H1 (cell line): ENCODE data around the gene DLGAP5. TPM values are rescaled to one million over a fixed set of nuclear protein-coding genes. Genes with fewer than 3 reads are reported as not detected.

ENCODE experiments used
- CTCF ChIA-PET: fragments of 300-600 bp; sonication (Branson Sonifier 250); formaldehyde crosslinking; loops from one replicate; lab custom pipeline; 2021; ENCODE audit not compliant: partially characterized antibody; lab: Charles Lee
- POLR2A ChIA-PET: fragments of 300-600 bp; sonication (Branson Sonifier 250); formaldehyde crosslinking; loops from one replicate; lab custom pipeline; 2021; ENCODE audit warnings: inconsistent platforms; ENCODE audit not compliant: partially characterized antibody; lab: Charles Lee
- DNase-seq, 2 experiments: peaks; one replicate each; pipeline versions ENCODE4 v3.0.0 to v3.0.0-alpha.2; 2010 to 2022; ENCODE audit warnings: low spot score in 2 of 2, low read depth in 1 of 2, mixed read lengths in 1 of 2
- FAIRE-seq: peaks from 2 replicates; lab custom pipeline; 2011; peaks lifted over from hg19 to GRCh38; lab: Jason Lieb, UNC
- H2AFZ ChIP-seq: 2 replicates; pipeline ENCODE4 v1.8.1; 2012; ENCODE audit warnings: low read length, inconsistent platforms
- H2AK5ac ChIP-seq: 2 replicates; pipeline ENCODE4 v1.6.1; 2013; ENCODE audit warnings: low read depth, low read length
- H2BK120ac ChIP-seq: replicated peaks from 2 replicates; pipeline ENCODE3; 2013; ENCODE audit warnings: low read depth, low read length, inconsistent platforms
- H2BK12ac ChIP-seq: 2 replicates; pipeline ENCODE4 v1.6.1; 2013; ENCODE audit warnings: low read depth, low read length
- H2BK15ac ChIP-seq: 2 replicates; pipeline ENCODE4 v1.6.1; 2013; ENCODE audit warnings: low read length
- H2BK20ac ChIP-seq: 2 replicates; pipeline ENCODE4 v1.6.1; 2013; ENCODE audit warnings: low read length
- H2BK5ac ChIP-seq: 2 replicates; pipeline ENCODE4 v1.6.1; 2013; ENCODE audit warnings: low read depth, low read length
- H3K14ac ChIP-seq: 2 replicates; pipeline ENCODE4 v1.6.1; 2013; ENCODE audit warnings: inconsistent platforms; ENCODE audit not compliant: insufficient read length
- H3K18ac ChIP-seq: 2 replicates; pipeline ENCODE4 v1.6.1; 2013; ENCODE audit warnings: low read length; ENCODE audit errors: extremely low read depth
- H3K23ac ChIP-seq: 2 replicates; pipeline ENCODE4 v1.6.1; 2013; ENCODE audit warnings: inconsistent platforms; ENCODE audit not compliant: insufficient read length
- H3K23me2 ChIP-seq: 2 replicates; pipeline ENCODE4 v1.6.1; 2013; ENCODE audit warnings: low read depth, low read length
- H3K27ac ChIP-seq: 2 replicates; pipeline ENCODE4 v1.6.1; 2011; ENCODE audit warnings: low read depth, low read length, inconsistent platforms
- H3K27me3 ChIP-seq, 4 experiments: replicated peaks in 1 of 4; 1 replicate in 1 of 4; 2 replicates in 3 of 4; pipeline versions ENCODE4 v1.6.1 to v1.8.1; 2011 to 2013; ENCODE audit warnings: low read length in 3 of 4, mild to moderate bottlenecking in 3 of 4, inconsistent platforms in 2 of 4, mixed read lengths in 2 of 4, moderate library complexity in 1 of 4; ENCODE audit not compliant: control insufficient read depth in 3 of 4, insufficient read depth in 3 of 4; ENCODE audit errors: extremely low read depth in 1 of 4
- H3K36me3 ChIP-seq, 4 experiments: 2 replicates each; pipeline versions ENCODE4 v1.6.1 to v1.8.1; 2011 to 2013; ENCODE audit warnings: mild to moderate bottlenecking in 4 of 4, low read length in 3 of 4, moderate library complexity in 2 of 4, control low read depth in 1 of 4, inconsistent platforms in 1 of 4; ENCODE audit not compliant: insufficient read depth in 4 of 4, control insufficient read depth in 2 of 4
- H3K4ac ChIP-seq: replicated peaks from 2 replicates; pipeline ENCODE3; 2013; ENCODE audit warnings: low read length, low read depth, mixed read lengths, inconsistent platforms; ENCODE audit not compliant: insufficient read length
- H3K4me1 ChIP-seq, 4 experiments: replicated peaks in 1 of 4; 1 replicate in 1 of 4; 2 replicates in 3 of 4; pipeline versions ENCODE4 v1.6.1 to v1.8.1; 2011 to 2013; ENCODE audit warnings: low read length in 3 of 4, inconsistent platforms in 2 of 4, mixed read lengths in 1 of 4; ENCODE audit not compliant: insufficient read depth in 4 of 4, control insufficient read depth in 3 of 4
- H3K4me2 ChIP-seq, 2 experiments: 2 replicates each; pipeline versions ENCODE4 v1.6.1 to v1.8.1; 2011 to 2013; ENCODE audit warnings: low read depth in 2 of 2, low read length in 2 of 2, control low read depth in 1 of 2, inconsistent platforms in 1 of 2, mild to moderate bottlenecking in 1 of 2; ENCODE audit not compliant: insufficient read depth in 1 of 2
- H3K4me3 ChIP-seq, 4 experiments: fragments of 200-600, 300-600 bp in 1 of 4; sonication (generic), shearing (Covaris generic), sonication (Bioruptor Twin) in 1 of 4; 2 replicates each; pipeline versions ENCODE4 v1.5.1 to v1.8.1; 2011 to 2016; ENCODE audit warnings: low read length in 4 of 4, low read depth in 3 of 4, control low read depth in 2 of 4, inconsistent platforms in 2 of 4, mild to moderate bottlenecking in 2 of 4, mixed read lengths in 1 of 4, moderate library complexity in 1 of 4; ENCODE audit not compliant: insufficient read depth in 2 of 4; ENCODE audit errors: extremely low read depth in 1 of 4
- H3K56ac ChIP-seq: replicated peaks from 2 replicates; pipeline ENCODE3; 2013; ENCODE audit warnings: low read depth, mild to moderate bottlenecking, mixed read lengths, low read length, inconsistent platforms; ENCODE audit not compliant: insufficient read length
- H3K79me1 ChIP-seq: 2 replicates; pipeline ENCODE4 v1.6.1; 2013; ENCODE audit warnings: low read depth, low read length, control low read depth
- H3K79me2 ChIP-seq, 2 experiments: 2 replicates each; pipeline versions ENCODE4 v1.6.1 to v1.8.1; 2012 to 2013; ENCODE audit warnings: low read length in 2 of 2, mild to moderate bottlenecking in 2 of 2, inconsistent platforms in 1 of 2; ENCODE audit not compliant: insufficient read depth in 2 of 2, control insufficient read depth in 1 of 2
- H3K9ac ChIP-seq, 4 experiments: replicated peaks in 1 of 4; 1 replicate in 1 of 4; 2 replicates in 3 of 4; pipeline versions ENCODE4 v1.6.1 to v1.8.1; 2011 to 2013; ENCODE audit warnings: low read depth in 3 of 4, low read length in 3 of 4, control low read depth in 2 of 4, mild to moderate bottlenecking in 2 of 4, moderate library complexity in 2 of 4, inconsistent platforms in 1 of 4; ENCODE audit errors: extremely low read depth in 1 of 4
- H3K9me3 ChIP-seq, 2 experiments: 2 replicates each; pipeline versions ENCODE4 v1.6.1 to v1.8.1; 2012 to 2013; ENCODE audit warnings: mild to moderate bottlenecking in 2 of 2, moderate library complexity in 2 of 2, control low read depth in 1 of 2, inconsistent platforms in 1 of 2, low read depth in 1 of 2, low read length in 1 of 2, mixed read lengths in 1 of 2; ENCODE audit not compliant: insufficient read depth in 2 of 2
- H4K20me1 ChIP-seq, 2 experiments: replicated peaks in 1 of 2; 2 replicates each; pipeline versions ENCODE3 to v1.8.1; 2011 to 2013; ENCODE audit warnings: inconsistent platforms in 2 of 2, low read length in 2 of 2, mild to moderate bottlenecking in 1 of 2; ENCODE audit not compliant: insufficient read depth in 2 of 2, control insufficient read depth in 1 of 2
- H4K5ac ChIP-seq: 2 replicates; pipeline ENCODE4 v1.6.1; 2013; ENCODE audit warnings: low read length, low read depth, mixed read lengths, inconsistent platforms; ENCODE audit not compliant: insufficient read length
- H4K8ac ChIP-seq: 2 replicates; pipeline ENCODE4 v1.8.0; 2013; ENCODE audit warnings: mild to moderate bottlenecking, moderate library complexity, low read length, inconsistent platforms; ENCODE audit not compliant: insufficient read depth; ENCODE audit errors: extremely low read depth
- H4K91ac ChIP-seq: replicated peaks from 2 replicates; pipeline ENCODE3; 2013; ENCODE audit warnings: low read length, mixed read lengths, inconsistent platforms; ENCODE audit not compliant: insufficient read length
- ASH2L ChIP-seq: fragments of 200-600, 300-600 bp; sonication (generic); IDR thresholded peaks from one replicate; pipeline ENCODE4 v1.7.1; 2017; ENCODE audit warnings: low read length
- CBX5 ChIP-seq: fragments of 300-800, 300-1000 bp; sonication (generic); IDR thresholded peaks from 2 replicates; pipeline ENCODE4 v1.7.1; 2016; ENCODE audit warnings: antibody characterized with exemption, low read length, low read depth
- CHD1 ChIP-seq: IDR thresholded peaks from 2 replicates; pipeline ENCODE4 v1.6.1; 2012; ENCODE audit warnings: low read depth, low read length, improper control_type of control experiment
- KDM1A ChIP-seq: fragments of 200-600, 300-600 bp; sonication (generic); IDR thresholded peaks from 2 replicates; pipeline ENCODE4 v1.7.1; 2016; ENCODE audit warnings: mild to moderate bottlenecking, low read length, borderline replicate concordance
- RAD21 ChIP-seq, 2 experiments: IDR thresholded peaks in 1 of 2; conservative IDR thresholded peaks in 1 of 2; 2 replicates each; pipeline ENCODE4 v1.6.1; 2011; ENCODE audit warnings: low read depth in 2 of 2, low read length in 2 of 2, improper control_type of control experiment in 1 of 2, inconsistent platforms in 1 of 2, mild to moderate bottlenecking in 1 of 2, moderate library complexity in 1 of 2
- RBBP5 ChIP-seq: IDR thresholded peaks from 2 replicates; pipeline ENCODE4 v1.7.1; 2012; ENCODE audit warnings: low read depth, mild to moderate bottlenecking, inconsistent platforms, low read length, moderate library complexity, borderline replicate concordance
- SIRT6 ChIP-seq: IDR thresholded peaks from one replicate; pipeline ENCODE4 v1.7.1; 2012; ENCODE audit warnings: low read length, inconsistent platforms
- TEAD4 ChIP-seq: IDR thresholded peaks from 2 replicates; pipeline ENCODE4 v1.6.1; 2012; ENCODE audit warnings: low read depth, low read length, inconsistent platforms, mixed read lengths
- WGBS, 2 experiments: shearing (Covaris generic) in 1 of 2; methylation state at CpG; one replicate each; pipeline versions ENCODE4 v1.1.6 to v1.1.7; 2013 to 2015; ENCODE audit warnings: low lambda C conversion rate in 2 of 2, mixed read lengths in 2 of 2, inconsistent platforms in 1 of 2, low coverage in 1 of 2, missing lambda C conversion rate in 1 of 2; ENCODE audit not compliant: insufficient replicate concordance in 2 of 2, insufficient coverage in 1 of 2, insufficient read length in 1 of 2; ENCODE audit errors: extremely low coverage in 1 of 2, missing lambda C conversion rate in 1 of 2; 5-methylcytosine and 5-hydroxymethylcytosine counted together
- polyA plus RNA-seq, 7 experiments: library from polyadenylated mRNA; depleted of rRNA in 3 of 7; stranded (reverse) in 5 of 7; unstranded in 2 of 7; fragments of >200 nt in 5 of 7; fragments of 200-250 nt in 2 of 7; gene quantifications; 1 replicate in 5 of 7; 2 replicates in 1 of 7; 4 replicates in 1 of 7; pipeline versions ENCODE4 v1.2.1 to v1.2.3, GENCODE V29; 2011 to 2013; ENCODE audit warnings: missing spikeins in 2 of 7, mixed read lengths in 2 of 7
- total RNA-seq: library from RNA; stranded (reverse); fragmentation: NEBNext Ultra II Directional; extraction: Animal tissue kit (Norgen Biotek cat#: 25700); gene quantifications from 2 replicates; pipeline ENCODE4 v1.2.1, GENCODE V29; 2021
- TF ChIP-seq, protein P1 (sequence below): IDR thresholded peaks from 2 replicates; pipeline ENCODE4 v1.6.1; 2012; ENCODE audit warnings: inconsistent platforms
- TF ChIP-seq, protein P2 (sequence below): IDR thresholded peaks from 2 replicates; pipeline ENCODE4 v1.6.1; 2012; ENCODE audit warnings: inconsistent platforms

The DLGAP5 gene
- total and polyA plus RNA-seq, 2 of the 8 experiments (the other 6 are each of a cell fraction or from before 2014, with no cell fraction given), result 16.9 to 155 TPM

DNA sequence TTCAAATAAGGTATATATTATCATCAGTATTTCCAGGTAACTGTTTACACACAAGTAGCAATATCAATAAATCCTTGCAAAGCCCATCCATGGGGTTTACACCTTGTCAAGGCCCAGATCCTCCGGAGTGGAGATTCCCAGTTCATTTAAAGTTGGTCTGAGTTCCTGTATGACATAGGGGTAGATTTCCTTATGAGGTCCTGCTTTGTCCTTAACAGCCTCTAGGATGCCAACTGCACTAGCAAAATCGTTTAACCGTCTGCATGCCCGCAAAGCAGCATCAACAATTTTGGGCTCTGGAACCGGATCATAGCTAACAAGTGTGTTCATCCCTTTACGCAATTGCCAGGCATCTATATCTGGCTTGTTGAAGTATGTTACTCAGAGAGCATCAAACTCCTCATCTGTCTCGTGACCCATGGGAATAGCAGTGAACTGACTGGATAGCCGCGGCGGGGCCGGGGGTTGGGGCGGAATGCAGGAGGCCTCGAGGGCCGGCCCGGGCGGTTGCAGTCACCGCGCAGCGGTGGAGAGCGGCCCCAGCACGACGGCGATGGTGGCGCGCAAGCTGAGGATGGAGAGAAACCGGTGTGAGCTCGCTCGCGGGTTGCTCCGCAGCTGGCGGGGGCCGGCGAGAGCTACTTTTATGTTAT is 49.3 kb upstream of the DLGAP5 start:
- no peak overlapping the region for H3K4ac ChIP-seq
- H4K5ac ChIP-seq, result no peak overlapping the region
- H3K4me3 ChIP-seq, result peak overlapping the region in 3 of 4 experiments; percentile 8 to 42 (median 20); a peak in 6 of 8 replicates
- no peak overlapping the region for H2BK12ac ChIP-seq
- peak overlapping the region in 1 of 4 experiments; percentile 36; a peak in 1 of 7 replicates for H3K9ac ChIP-seq
- H2AK5ac ChIP-seq, result no peak overlapping the region
- H3K23ac ChIP-seq, result no peak overlapping the region
- no peak overlapping the region for H4K91ac ChIP-seq
- H2BK5ac ChIP-seq, result no peak overlapping the region
- no peak overlapping the region for H3K18ac ChIP-seq
- H3K9me3 ChIP-seq, result no peaks in the 10 kb centered on the region
- H2BK120ac ChIP-seq, result no peak overlapping the region
- POLR2A ChIA-PET, result interaction anchor here (0.6 to 1.3 kb wide), 3 partner anchors 18 to 288 kb away, joined by 3 to 4 read pairs (median 3); no protein-coding TSS in a partner anchor
- H3K23me2 ChIP-seq, result no peaks in the 10 kb centered on the region
- H3K27ac ChIP-seq, result no peak overlapping the region
- no peak overlapping the region for H2BK15ac ChIP-seq
- no peak overlapping the region for H3K56ac ChIP-seq
- H4K20me1 ChIP-seq, result no peaks in the 10 kb centered on the region
- no peak overlapping the region for H3K14ac ChIP-seq
- H3K4me2 ChIP-seq, result peak overlapping the region; percentile 74 to 76
- peak overlapping the region; percentile 62; the same call in 1 of the 2 replicates for H4K8ac ChIP-seq
- H3K79me2 ChIP-seq, result no peaks in the 10 kb centered on the region
- H3K4me1 ChIP-seq, result peaks cover 1 to 4% (median 3%) of the 10 kb centered on the region in 4 experiments; a peak in 3 of 7 replicates
- no peaks in the 10 kb centered on the region for H3K79me1 ChIP-seq
- CTCF ChIA-PET, result interaction anchor here (0.6 to 1.3 kb wide), 5 partner anchors 9 to 1242 kb away, joined by 3 to 5 read pairs (median 3); no protein-coding TSS in a partner anchor
- WGBS, 2 experiments, result 34% methylated on average over 20 of the region's 33 CpGs; no CpG with 5 or more reads in 1 of the 2 experiments
- H3K27me3 ChIP-seq, result peaks cover 0 to 5% (median 1%) of the 10 kb centered on the region in 4 experiments; a peak in 4 of 7 replicates
- H2AFZ ChIP-seq, result peak overlapping the region; percentile 100
- DNase-seq, result peak in 1 of 2 experiments; percentile 80
- peak; percentile 73 for FAIRE-seq
- no peaks in the 10 kb centered on the region for H3K36me3 ChIP-seq
- no peak overlapping the region for H2BK20ac ChIP-seq
- TF ChIP-seq CHD1, result no peak
- TF ChIP-seq, protein P1, sequence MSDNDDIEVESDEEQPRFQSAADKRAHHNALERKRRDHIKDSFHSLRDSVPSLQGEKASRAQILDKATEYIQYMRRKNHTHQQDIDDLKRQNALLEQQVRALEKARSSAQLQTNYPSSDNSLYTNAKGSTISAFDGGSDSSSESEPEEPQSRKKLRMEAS, result peak; percentile 79; the same call in 1 of the 2 replicates
- TF ChIP-seq RAD21 (IDR thresholded peaks at IDR 0.05 in 1 of 2, conservative IDR thresholded peaks at IDR 0.05 in 1 of 2; ENCODE audit: low read depth in 2 of 2, low read length in 2 of 2), result peak; percentile 2 to 9; a peak in 2 of 4 replicates
- peak; percentile 57; the same call in 1 of the 2 replicates for TF ChIP-seq RBBP5
- TF ChIP-seq SIRT6, result no peak
- no peak for TF ChIP-seq KDM1A
- TF ChIP-seq TEAD4, result peak; percentile 8; the same call in 1 of the 2 replicates
- no peak for TF ChIP-seq CBX5
- TF ChIP-seq, protein P2, sequence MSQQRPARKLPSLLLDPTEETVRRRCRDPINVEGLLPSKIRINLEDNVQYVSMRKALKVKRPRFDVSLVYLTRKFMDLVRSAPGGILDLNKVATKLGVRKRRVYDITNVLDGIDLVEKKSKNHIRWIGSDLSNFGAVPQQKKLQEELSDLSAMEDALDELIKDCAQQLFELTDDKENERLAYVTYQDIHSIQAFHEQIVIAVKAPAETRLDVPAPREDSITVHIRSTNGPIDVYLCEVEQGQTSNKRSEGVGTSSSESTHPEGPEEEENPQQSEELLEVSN, result peak; percentile 77
- TF ChIP-seq ASH2L, result peak; percentile 65
